Measurements from ENCODE around the gene LRMDA.
A peak's percentile ranks its signal among the peaks of the same experiment; 100 is the strongest.

LRMDA gene

DNA sequence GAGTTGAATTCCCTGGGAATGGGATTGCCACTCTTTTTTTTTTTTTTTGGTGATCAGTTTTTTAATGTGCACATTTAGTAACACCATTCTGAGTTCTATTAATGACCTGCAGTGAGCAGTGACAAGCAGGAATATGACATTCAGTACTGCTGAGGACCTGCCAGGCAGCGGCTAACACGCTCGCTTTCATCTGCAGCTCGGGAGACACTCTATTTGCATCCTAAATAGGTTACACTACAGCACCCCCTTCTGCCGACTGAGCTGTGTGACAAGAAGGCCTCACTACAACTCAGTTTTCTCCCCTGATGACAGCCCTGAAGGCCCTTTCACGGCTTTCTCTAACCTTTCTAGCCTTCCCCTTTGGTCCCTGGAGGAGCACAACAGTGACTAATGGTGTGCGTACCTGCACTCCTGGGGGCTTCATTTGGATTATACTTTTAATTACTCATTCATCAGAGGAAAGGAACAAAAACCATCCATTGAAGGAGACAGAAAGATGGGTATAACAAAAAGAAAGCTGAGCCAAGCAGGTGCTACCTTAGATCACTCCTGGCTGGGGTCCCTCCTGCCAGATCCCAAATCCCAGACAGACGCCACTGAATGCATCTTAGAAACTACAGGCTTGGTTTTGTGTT is 872.4 kb downstream of the LRMDA start:
- Histone ChIP-seq H2AFZ (ENCODE audit: low read depth, low read length) (no peak overlapping the region), H3K4me3 (ENCODE audit: low read length) (no peak overlapping the region), H3K27me3 (ENCODE audit: low read depth, low read length) (no peaks in the 10 kb centered on the region; the same call in 1 of the 2 replicates), H3K9ac (ENCODE audit: low read length) (no peak overlapping the region), H3K36me3 (replicated peaks; ENCODE audit: low read depth, low read length) (no peaks in the 10 kb centered on the region), H3K4me1 (ENCODE audit: low read length) (peaks cover 7% of the 10 kb centered on the region), H3K79me2 (ENCODE audit: low read length) (no peaks in the 10 kb centered on the region), H3K9me3 (ENCODE audit: insufficient read depth, low read length) (no peaks in the 10 kb centered on the region), H3K4me2 (ENCODE audit: low read length) (no peak overlapping the region), H4K20me1 (ENCODE audit: insufficient read depth, low read length) (no peaks in the 10 kb centered on the region), H3K27ac (ENCODE audit: low read length) (no peak overlapping the region)
- TF ChIP-seq, protein P1, sequence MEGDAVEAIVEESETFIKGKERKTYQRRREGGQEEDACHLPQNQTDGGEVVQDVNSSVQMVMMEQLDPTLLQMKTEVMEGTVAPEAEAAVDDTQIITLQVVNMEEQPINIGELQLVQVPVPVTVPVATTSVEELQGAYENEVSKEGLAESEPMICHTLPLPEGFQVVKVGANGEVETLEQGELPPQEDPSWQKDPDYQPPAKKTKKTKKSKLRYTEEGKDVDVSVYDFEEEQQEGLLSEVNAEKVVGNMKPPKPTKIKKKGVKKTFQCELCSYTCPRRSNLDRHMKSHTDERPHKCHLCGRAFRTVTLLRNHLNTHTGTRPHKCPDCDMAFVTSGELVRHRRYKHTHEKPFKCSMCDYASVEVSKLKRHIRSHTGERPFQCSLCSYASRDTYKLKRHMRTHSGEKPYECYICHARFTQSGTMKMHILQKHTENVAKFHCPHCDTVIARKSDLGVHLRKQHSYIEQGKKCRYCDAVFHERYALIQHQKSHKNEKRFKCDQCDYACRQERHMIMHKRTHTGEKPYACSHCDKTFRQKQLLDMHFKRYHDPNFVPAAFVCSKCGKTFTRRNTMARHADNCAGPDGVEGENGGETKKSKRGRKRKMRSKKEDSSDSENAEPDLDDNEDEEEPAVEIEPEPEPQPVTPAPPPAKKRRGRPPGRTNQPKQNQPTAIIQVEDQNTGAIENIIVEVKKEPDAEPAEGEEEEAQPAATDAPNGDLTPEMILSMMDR (IDR thresholded peaks at IDR 0.05; ENCODE audit: low read depth, low read length), result peak; percentile 50
- no peak for TF ChIP-seq EZH2phosphoT487 (IDR thresholded peaks at IDR 0.05; ENCODE audit: low read depth)

DNA sequence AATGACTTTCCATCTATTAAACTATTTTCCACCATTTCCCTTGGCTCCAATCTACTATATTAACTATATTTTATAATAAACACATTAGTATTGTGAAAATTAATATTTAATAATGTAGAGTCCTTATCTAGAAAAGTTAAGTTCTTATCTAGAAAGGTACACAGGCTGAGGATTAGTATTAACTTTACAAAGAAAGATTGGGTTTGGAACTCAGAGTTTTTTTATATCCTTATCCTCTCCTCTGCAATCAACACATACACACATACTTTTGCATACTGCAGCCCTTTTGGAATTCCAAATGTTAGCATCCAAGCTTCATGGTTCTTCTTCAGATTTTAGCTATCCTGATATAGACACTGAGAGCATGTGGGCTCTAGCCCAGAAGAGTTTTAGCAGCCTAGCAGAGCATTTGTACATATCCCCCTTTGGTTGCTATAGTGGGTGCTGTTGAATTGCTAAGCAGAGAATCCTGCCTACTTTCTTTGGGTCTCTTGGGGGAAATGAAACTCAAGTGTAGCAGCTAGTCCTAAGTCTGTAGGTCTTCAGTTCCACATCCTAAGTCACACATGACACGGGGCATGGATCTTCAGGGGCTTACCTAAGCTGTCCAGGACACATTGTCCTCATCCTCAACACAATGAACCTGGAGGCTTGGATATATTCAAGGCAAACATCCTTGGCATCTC is 874.6 kb downstream of the LRMDA start:
- TF ChIP-seq, protein P1 (IDR thresholded peaks at IDR 0.05; ENCODE audit: low read depth, low read length), result no peak

DNA sequence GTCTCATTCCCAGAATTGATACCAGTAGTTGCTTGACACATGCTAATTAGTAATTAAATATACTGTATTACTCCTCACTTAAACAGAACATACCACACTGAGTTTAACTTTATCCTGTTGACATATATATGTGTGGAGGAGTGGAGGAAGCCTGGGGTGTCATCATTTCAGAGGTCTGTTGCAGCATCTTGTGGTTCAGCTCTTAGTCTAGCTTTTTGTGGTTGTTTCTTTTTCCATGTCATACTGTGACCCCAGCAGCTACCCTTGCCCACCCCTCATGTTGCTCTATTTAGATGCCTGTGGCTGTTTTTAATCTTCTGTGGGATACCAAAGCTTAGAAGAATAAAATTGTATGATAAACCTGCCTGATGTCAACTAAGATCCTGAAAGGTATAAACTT is 875.4 kb downstream of the LRMDA start:
- no peak overlapping the region for H2AFZ ChIP-seq (ENCODE audit: low read depth, low read length)
- H3K4me1 ChIP-seq (ENCODE audit: low read length), result peaks cover 7% of the 10 kb centered on the region
- H3K4me2 ChIP-seq (ENCODE audit: low read length), result no peak overlapping the region

More for the DNA sequence above, 874.6 kb downstream of the LRMDA start:
- H3K36me3 ChIP-seq (replicated peaks; ENCODE audit: low read depth, low read length), result no peaks in the 10 kb centered on the region
- H3K27ac ChIP-seq (ENCODE audit: low read length), result no peak overlapping the region
- no peaks in the 10 kb centered on the region for H3K9me3 ChIP-seq (ENCODE audit: insufficient read depth, low read length)
- H4K20me1 ChIP-seq (ENCODE audit: insufficient read depth, low read length), result no peaks in the 10 kb centered on the region
- H3K9ac ChIP-seq (ENCODE audit: low read length), result no peak overlapping the region
- peaks cover 7% of the 10 kb centered on the region for H3K4me1 ChIP-seq (ENCODE audit: low read length)
- H3K79me2 ChIP-seq (ENCODE audit: low read length), result no peaks in the 10 kb centered on the region
- H3K27me3 ChIP-seq (ENCODE audit: low read depth, low read length), result no peaks in the 10 kb centered on the region; the same call in 1 of the 2 replicates
- no peak overlapping the region for H3K4me2 ChIP-seq (ENCODE audit: low read length)
- no peak overlapping the region for H3K4me3 ChIP-seq (ENCODE audit: low read length)
- H2AFZ ChIP-seq (ENCODE audit: low read depth, low read length), result no peak overlapping the region

DNA sequence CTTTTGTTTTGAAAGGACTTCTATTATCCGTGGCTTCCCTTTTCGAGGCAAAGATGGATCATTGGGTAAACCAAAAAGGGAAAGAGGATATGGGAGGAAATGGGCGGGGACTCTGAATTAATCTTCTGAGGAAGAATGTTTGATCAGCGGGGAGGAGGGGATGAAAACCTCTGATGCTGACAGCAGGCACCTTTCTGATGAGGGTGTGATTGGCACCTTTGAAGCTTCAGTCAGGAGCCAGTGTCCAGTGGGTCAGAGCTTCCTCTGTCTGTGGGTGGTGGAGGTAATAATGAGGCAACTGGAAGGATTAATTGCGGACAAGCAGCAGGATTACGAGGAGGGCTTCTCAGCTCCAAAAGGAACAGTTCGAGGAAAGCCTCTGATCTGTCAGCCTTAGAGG is 877.6 kb downstream of the LRMDA start:
- Histone ChIP-seq H3K9me3 (ENCODE audit: insufficient read depth, low read length) (no peaks in the 10 kb centered on the region), H3K27me3 (ENCODE audit: low read depth, low read length) (no peaks in the 10 kb centered on the region), H3K4me1 (ENCODE audit: low read length) (peaks cover 7% of the 10 kb centered on the region), H3K4me2 (ENCODE audit: low read length) (no peak overlapping the region), H4K20me1 (ENCODE audit: insufficient read depth, low read length) (no peaks in the 10 kb centered on the region), H3K36me3 (replicated peaks; ENCODE audit: low read depth, low read length) (no peaks in the 10 kb centered on the region), H3K4me3 (ENCODE audit: low read length) (no peak overlapping the region), H2AFZ (ENCODE audit: low read depth, low read length) (no peak overlapping the region), H3K79me2 (ENCODE audit: low read length) (no peaks in the 10 kb centered on the region), H3K27ac (ENCODE audit: low read length) (no peak overlapping the region), H3K9ac (ENCODE audit: low read length) (no peak overlapping the region)
- TF ChIP-seq, protein P1 (IDR thresholded peaks at IDR 0.05; ENCODE audit: low read depth, low read length), result no peak
- TF ChIP-seq EZH2phosphoT487 (IDR thresholded peaks at IDR 0.05; ENCODE audit: low read depth), result no peak

More for the DNA sequence above, 875.4 kb downstream of the LRMDA start:
- Histone ChIP-seq H3K9me3 (ENCODE audit: insufficient read depth, low read length) (no peaks in the 10 kb centered on the region), H3K27ac (ENCODE audit: low read length) (no peak overlapping the region), H4K20me1 (ENCODE audit: insufficient read depth, low read length) (no peaks in the 10 kb centered on the region), H3K27me3 (ENCODE audit: low read depth, low read length) (no peaks in the 10 kb centered on the region; the same call in 1 of the 2 replicates), H3K36me3 (replicated peaks; ENCODE audit: low read depth, low read length) (no peaks in the 10 kb centered on the region), H3K4me3 (ENCODE audit: low read length) (no peak overlapping the region), H3K9ac (ENCODE audit: low read length) (no peak overlapping the region), H3K79me2 (ENCODE audit: low read length) (no peaks in the 10 kb centered on the region)
- TF ChIP-seq, protein P1 (IDR thresholded peaks at IDR 0.05; ENCODE audit: low read depth, low read length), result no peak
- TF ChIP-seq EZH2phosphoT487 (IDR thresholded peaks at IDR 0.05; ENCODE audit: low read depth), result no peak

All from OCI-LY3 (cell line).